H4 (cell line): ENCODE data around the gene GARIN5B. TPM values are rescaled to one million over a fixed set of nuclear protein-coding genes. Genes with fewer than 3 reads are reported as not detected.

Experiments
- DNase-seq: peaks from one replicate; pipeline ENCODE4 v3.0.0-alpha.2; 2015; ENCODE audit warnings: low spot score
- total RNA-seq: library from RNA; depleted of rRNA; stranded (reverse); fragments of >200 nt; shearing (Covaris generic); gene quantifications from 2 replicates; pipeline ENCODE4 v1.2.3, GENCODE V29; 2014

GARIN5B gene
- total RNA-seq, 1 experiment from 2014 or later = not detected

GRCh38 chr19:55324662-55325061 is 38.4 kb downstream of the GARIN5B start:
- DNase-seq = no peak

- DNase-seq = no peak
Observed at GRCh38 chr19:55322204-55322885, 40.7 kb downstream of the GARIN5B start.

GRCh38 chr19:55321466-55322137 is 41.5 kb downstream of the GARIN5B start:
- DNase-seq = no peak

DNA sequence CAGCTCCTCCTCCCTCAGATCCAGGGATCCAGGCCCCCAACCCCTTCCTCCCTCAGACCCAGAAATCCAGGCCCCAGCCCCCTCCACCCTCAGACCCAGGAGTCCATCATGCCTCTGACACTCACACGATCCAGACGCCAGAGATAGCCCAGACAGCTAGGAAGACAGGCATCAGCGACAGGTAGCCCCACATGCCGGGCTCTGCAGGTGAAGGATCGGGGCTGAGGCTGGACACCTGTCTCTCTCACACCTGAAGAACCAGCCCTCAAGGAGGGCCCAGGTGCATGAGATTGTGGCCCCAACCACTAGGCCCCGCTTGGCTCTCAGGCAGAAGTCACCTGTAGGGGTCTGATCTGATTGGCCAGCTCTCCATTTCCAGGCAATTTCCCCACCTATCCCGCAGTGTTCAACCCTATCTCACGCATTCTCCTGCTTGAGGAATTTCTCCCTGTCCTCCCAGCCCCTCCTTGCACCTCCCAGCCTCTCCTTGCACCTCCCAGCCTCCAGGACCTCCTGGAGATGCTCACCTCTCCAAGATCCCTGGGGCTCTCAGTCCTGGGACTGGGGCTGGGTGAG is 42.1 kb downstream of the GARIN5B start:
- DNase-seq = no peak

- no peak for DNase-seq
Observed at GRCh38 chr19:55319785-55320184, 43.3 kb downstream of the GARIN5B start.

DNA sequence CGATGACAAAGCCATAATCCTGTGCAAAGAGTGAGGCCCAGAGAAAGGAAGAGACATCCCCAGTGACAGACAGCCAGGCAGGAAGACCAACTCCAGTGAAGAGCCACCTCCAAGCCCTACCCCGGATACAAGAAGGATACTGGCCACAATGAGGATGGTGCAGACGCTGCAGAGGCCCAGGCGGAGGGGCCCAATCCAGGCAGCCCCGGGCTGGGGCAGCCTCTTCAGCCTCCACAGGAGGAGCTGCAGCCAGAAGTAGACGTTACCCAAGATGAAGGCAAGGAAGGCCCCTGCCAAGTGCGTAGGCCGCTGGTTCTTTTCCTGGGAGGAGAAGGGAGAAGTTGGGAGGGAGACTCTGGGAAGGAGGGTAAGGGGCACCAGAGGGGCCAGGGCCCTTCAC is 46.4 kb downstream of the GARIN5B start:
- no peak for DNase-seq

GRCh38 chr19:55315956-55316525 is 47.0 kb downstream of the GARIN5B start:
- no peak for DNase-seq

DNA sequence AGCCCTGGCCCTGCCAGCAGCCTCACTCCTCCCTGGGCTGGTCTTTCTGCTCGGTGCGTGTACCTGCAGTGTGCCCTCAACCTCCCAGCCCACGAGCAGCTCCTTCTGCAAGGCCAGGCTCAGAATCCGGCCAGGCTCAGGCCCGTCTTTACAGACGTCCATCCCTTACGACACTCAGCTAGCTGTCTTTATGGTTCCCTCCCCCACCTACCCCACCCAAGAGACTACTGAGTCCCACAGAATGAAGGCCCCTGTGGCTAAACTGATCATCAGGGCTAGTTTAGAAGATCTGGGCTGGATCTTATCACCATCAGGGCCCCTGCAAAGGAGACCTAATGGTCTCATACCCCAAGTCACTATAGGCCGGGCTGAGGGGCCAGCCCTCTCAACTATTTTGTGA is 48.7 kb downstream of the GARIN5B start:
- DNase-seq = no peak

DNA sequence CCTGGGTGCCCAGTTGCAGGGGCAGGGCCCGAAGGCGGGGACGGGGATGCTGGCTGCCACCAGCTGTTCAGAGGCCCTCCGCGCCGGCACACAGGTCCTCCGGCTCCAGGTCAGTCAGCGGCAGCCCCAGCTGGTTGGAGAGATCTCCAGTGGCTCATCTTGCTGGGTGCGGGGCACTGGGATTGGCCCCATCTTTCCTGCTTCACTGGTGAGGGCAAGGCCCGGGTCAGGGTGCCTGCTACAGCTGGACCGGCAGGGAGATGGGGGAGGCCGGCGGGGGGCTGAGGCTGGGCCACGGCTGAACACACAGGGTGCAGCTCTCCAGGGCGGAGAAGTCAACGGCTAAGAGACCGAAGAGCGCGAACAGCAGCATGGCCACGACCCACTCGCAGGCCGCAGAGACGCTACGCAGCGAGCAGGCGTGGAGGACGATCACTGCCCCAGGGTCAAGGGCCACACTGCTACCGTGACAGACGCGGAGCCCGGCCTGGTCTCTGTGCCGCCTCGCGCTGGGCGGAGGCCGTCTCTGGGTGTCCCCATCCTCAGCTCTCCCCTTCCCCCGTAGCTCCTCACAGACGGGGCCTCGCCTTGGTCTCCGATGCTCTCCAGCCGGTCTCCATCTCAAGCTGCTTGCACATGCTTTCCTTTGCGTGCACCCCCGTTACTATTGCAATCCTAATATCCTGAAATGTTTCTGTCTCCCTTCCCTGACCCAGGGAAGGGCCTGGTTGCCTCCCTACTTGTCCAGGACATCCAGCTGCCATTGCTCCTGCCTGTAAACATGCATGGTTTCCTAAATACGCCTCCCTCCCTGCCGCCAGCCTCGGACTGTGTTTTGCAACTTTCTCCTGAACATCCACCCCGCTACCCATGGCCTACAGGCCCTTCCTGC is 50.2 kb downstream of the GARIN5B start:
- DNase-seq = peak; percentile 16

DNA sequence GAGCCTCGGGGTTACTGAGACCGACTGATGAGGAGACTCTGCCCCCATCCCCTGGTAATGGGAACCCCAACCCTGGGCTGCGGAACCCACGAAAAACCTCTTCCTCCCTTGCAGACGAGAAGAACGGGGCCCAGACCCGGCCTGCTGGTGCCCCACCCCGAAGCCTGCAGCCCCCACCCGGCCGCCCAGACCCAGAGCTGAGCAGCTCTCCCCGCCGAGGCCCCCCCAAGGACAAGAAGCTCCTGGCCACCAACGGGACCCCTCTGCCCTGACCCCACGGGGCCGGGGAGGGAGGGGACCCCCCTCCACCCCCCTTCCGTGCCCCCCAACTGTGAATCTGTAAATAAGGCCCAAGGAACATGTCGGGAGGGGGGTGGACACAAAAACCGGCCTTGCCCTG is 51.3 kb downstream of the GARIN5B start:
- DNase-seq = no peak

- DNase-seq = no peak
Observed at GRCh38 chr19:55311397-55311796, 51.7 kb downstream of the GARIN5B start.

- no peak for DNase-seq
Observed at GRCh38 chr19:55310498-55310897, 52.6 kb downstream of the GARIN5B start.

GRCh38 chr19:55309448-55309847 is 53.6 kb downstream of the GARIN5B start:
- DNase-seq = no peak

DNA sequence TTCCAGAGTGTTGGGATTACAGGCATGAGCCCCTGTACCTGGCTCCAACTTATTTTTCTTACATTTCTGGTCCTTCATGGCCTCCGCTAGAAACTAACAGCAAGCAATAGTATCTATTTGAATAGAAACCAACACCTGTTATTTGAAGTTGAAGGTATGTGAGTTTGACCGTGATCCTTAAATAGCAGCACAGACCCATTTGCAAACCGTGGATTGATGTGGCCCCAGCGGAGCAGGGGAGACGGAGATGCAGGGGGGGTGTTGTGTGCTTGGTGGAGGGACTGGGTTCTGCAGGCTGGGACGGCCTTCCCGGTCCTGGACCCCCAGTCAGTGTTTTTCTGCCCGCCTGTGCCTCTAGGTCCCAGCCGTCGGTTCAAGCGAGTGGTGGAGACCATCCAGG is 54.8 kb downstream of the GARIN5B start:
- DNase-seq = no peak

- no peak for DNase-seq
Observed at GRCh38 chr19:55306712-55307111, 56.3 kb downstream of the GARIN5B start.

GRCh38 chr19:55305983-55306562 is 57.0 kb downstream of the GARIN5B start:
- no peak for DNase-seq

DNA sequence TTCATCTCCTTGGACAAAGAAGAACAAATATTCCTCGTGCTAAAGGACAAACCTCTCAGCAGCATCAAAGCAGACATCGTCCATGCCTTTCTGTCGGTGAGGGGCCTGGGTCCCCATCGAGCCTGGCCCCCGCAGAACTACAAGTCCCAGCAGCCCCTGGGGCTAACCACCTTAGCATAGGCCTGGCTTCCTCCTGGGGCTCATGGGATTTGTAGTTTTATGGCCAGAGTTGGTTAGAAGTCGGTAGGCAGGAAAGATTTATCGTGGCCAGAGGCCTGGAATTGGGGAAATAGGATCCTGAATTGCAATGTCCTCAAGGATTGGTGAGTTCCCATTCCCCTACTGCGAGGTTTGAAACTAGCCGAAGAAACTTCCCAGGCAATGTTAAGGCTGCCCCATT is 57.6 kb downstream of the GARIN5B start:
- DNase-seq = no peak

GRCh38 chr19:55304980-55305379 is 58.1 kb downstream of the GARIN5B start:
- DNase-seq = no peak
